Fibroblast of skin of left biceps (primary cell): ENCODE measurements around the gene PUS1.

ENCODE experiments used
- DNase-seq, 2 experiments: peaks; one replicate each; pipeline ENCODE4 v3.0.0-alpha.2; 2013; ENCODE audit warnings: low read depth in 2 of 2

The PUS1 gene

GRCh38 chr12:131915823-131916222 lies 13.3 kb upstream of the PUS1 start:
- no peak for DNase-seq

- no peak for DNase-seq
Measured at GRCh38 chr12:131916306-131917138, 12.6 kb upstream of the PUS1 start.

GRCh38 chr12:131917139-131917710 lies 11.9 kb upstream of the PUS1 start:
- no peak for DNase-seq

GRCh38 chr12:131917711-131918306 lies 11.3 kb upstream of the PUS1 start:
- DNase-seq: no peak

GRCh38 chr12:131918311-131919050 lies 10.6 kb upstream of the PUS1 start:
- no peak for DNase-seq

- DNase-seq: no peak
Measured at GRCh38 chr12:131919051-131919347, 10.1 kb upstream of the PUS1 start.

- DNase-seq: no peak
Measured at GRCh38 chr12:131919366-131920156, 9.5 kb upstream of the PUS1 start.

- DNase-seq: no peak
Measured at GRCh38 chr12:131920157-131920508, 8.9 kb upstream of the PUS1 start.

- DNase-seq: no peak
Measured at GRCh38 chr12:131920902-131921840, 7.9 kb upstream of the PUS1 start.

- DNase-seq: no peak
Measured at GRCh38 chr12:131921866-131922769, 7.0 kb upstream of the PUS1 start.

GRCh38 chr12:131922772-131923171 lies 6.3 kb upstream of the PUS1 start:
- no peak for DNase-seq

- no peak for DNase-seq
Measured at GRCh38 chr12:131923260-131923659, 5.8 kb upstream of the PUS1 start.

GRCh38 chr12:131927110-131928079 lies 1.7 kb upstream of the PUS1 start:
- no peak for DNase-seq

- DNase-seq: no peak
Measured at GRCh38 chr12:131928080-131928710, 881 bp upstream of the PUS1 start.

GRCh38 chr12:131929581-131930456 lies 743 bp downstream of the PUS1 start:
- no peak for DNase-seq

- DNase-seq: no peak
Measured at GRCh38 chr12:131930510-131930909, 1.4 kb downstream of the PUS1 start.

GRCh38 chr12:131933387-131933786 lies 4.3 kb downstream of the PUS1 start:
- no peak for DNase-seq
